Measurements from ENCODE around the gene NDRG3.

NDRG3 gene

GRCh38 chr20:36663031-36663430, 82.9 kb downstream of the NDRG3 start:
- Histone ChIP-seq H3K4me1 (ENCODE audit: control insufficient read depth, low read depth, low read length) (no peaks in the 10 kb centered on the region), H3K4me3 (ENCODE audit: low read length) (no peak overlapping the region), H3K27me3 (ENCODE audit: control insufficient read depth, insufficient read depth, low read length) (no peaks in the 10 kb centered on the region), H3K9me3 (ENCODE audit: control insufficient read depth, low read depth, low read length) (no peaks in the 10 kb centered on the region), H3K36me3 (ENCODE audit: control insufficient read depth, low read depth, low read length) (peaks cover 6% of the 10 kb centered on the region), H3K9ac (ENCODE audit: low read length) (no peak overlapping the region), H3K27ac (ENCODE audit: low read length) (no peak overlapping the region)

GRCh38 chr20:36658300-36658699, 87.6 kb downstream of the NDRG3 start:
- no peak overlapping the region for H3K9ac ChIP-seq (ENCODE audit: low read length)
- no peak overlapping the region for H3K4me3 ChIP-seq (ENCODE audit: low read length)
- no peaks in the 10 kb centered on the region for H3K9me3 ChIP-seq (ENCODE audit: control insufficient read depth, low read depth, low read length)
- no peak overlapping the region for H3K27ac ChIP-seq (ENCODE audit: low read length)
- no peaks in the 10 kb centered on the region for H3K4me1 ChIP-seq (ENCODE audit: control insufficient read depth, low read depth, low read length)
- H3K36me3 ChIP-seq (ENCODE audit: control insufficient read depth, low read depth, low read length) = peaks cover 1% of the 10 kb centered on the region
- H3K27me3 ChIP-seq (ENCODE audit: control insufficient read depth, insufficient read depth, low read length) = no peaks in the 10 kb centered on the region

- Histone ChIP-seq H3K36me3 (ENCODE audit: control insufficient read depth, low read depth, low read length) (peaks cover 5% of the 10 kb centered on the region), H3K4me1 (ENCODE audit: control insufficient read depth, low read depth, low read length) (no peaks in the 10 kb centered on the region), H3K27ac (ENCODE audit: low read length) (no peak overlapping the region), H3K9me3 (ENCODE audit: control insufficient read depth, low read depth, low read length) (no peaks in the 10 kb centered on the region), H3K4me3 (ENCODE audit: low read length) (no peak overlapping the region), H3K9ac (ENCODE audit: low read length) (no peak overlapping the region), H3K27me3 (ENCODE audit: control insufficient read depth, insufficient read depth, low read length) (no peaks in the 10 kb centered on the region)
These were observed 89.2 kb downstream of the NDRG3 start for GRCh38 chr20:36656733-36657132.

GRCh38 chr20:36655004-36655403, 90.9 kb downstream of the NDRG3 start:
- Histone ChIP-seq H3K4me1 (ENCODE audit: control insufficient read depth, low read depth, low read length) (no peaks in the 10 kb centered on the region), H3K9me3 (ENCODE audit: control insufficient read depth, low read depth, low read length) (no peaks in the 10 kb centered on the region), H3K27me3 (ENCODE audit: control insufficient read depth, insufficient read depth, low read length) (no peaks in the 10 kb centered on the region), H3K4me3 (ENCODE audit: low read length) (no peak overlapping the region), H3K27ac (ENCODE audit: low read length) (no peak overlapping the region), H3K9ac (ENCODE audit: low read length) (no peak overlapping the region), H3K36me3 (ENCODE audit: control insufficient read depth, low read depth, low read length) (peaks cover 5% of the 10 kb centered on the region)

- Histone ChIP-seq H3K9me3 (ENCODE audit: control insufficient read depth, low read depth, low read length) (no peaks in the 10 kb centered on the region), H3K9ac (ENCODE audit: low read length) (no peak overlapping the region), H3K4me3 (ENCODE audit: low read length) (no peak overlapping the region), H3K27ac (ENCODE audit: low read length) (no peak overlapping the region), H3K4me1 (ENCODE audit: control insufficient read depth, low read depth, low read length) (no peaks in the 10 kb centered on the region), H3K36me3 (ENCODE audit: control insufficient read depth, low read depth, low read length) (peaks cover 5% of the 10 kb centered on the region), H3K27me3 (ENCODE audit: control insufficient read depth, insufficient read depth, low read length) (no peaks in the 10 kb centered on the region)
These were observed 91.4 kb downstream of the NDRG3 start for GRCh38 chr20:36654506-36654905.

- Histone ChIP-seq H3K9ac (ENCODE audit: low read length) (no peak overlapping the region), H3K27ac (ENCODE audit: low read length) (no peak overlapping the region), H3K4me3 (ENCODE audit: low read length) (no peak overlapping the region), H3K9me3 (ENCODE audit: control insufficient read depth, low read depth, low read length) (no peaks in the 10 kb centered on the region), H3K36me3 (ENCODE audit: control insufficient read depth, low read depth, low read length) (peaks cover 5% of the 10 kb centered on the region), H3K4me1 (ENCODE audit: control insufficient read depth, low read depth, low read length) (no peaks in the 10 kb centered on the region), H3K27me3 (ENCODE audit: control insufficient read depth, insufficient read depth, low read length) (no peaks in the 10 kb centered on the region)
These were observed 92.4 kb downstream of the NDRG3 start for GRCh38 chr20:36653456-36653855.

- no peaks in the 10 kb centered on the region for H3K9me3 ChIP-seq (ENCODE audit: control insufficient read depth, low read depth, low read length)
- H3K27ac ChIP-seq (ENCODE audit: low read length) = no peak overlapping the region
- no peaks in the 10 kb centered on the region for H3K27me3 ChIP-seq (ENCODE audit: control insufficient read depth, insufficient read depth, low read length)
- no peak overlapping the region for H3K4me3 ChIP-seq (ENCODE audit: low read length)
- no peaks in the 10 kb centered on the region for H3K36me3 ChIP-seq (ENCODE audit: control insufficient read depth, low read depth, low read length)
- peaks cover 13% of the 10 kb centered on the region for H3K4me1 ChIP-seq (ENCODE audit: control insufficient read depth, low read depth, low read length)
- H3K9ac ChIP-seq (ENCODE audit: low read length) = no peak overlapping the region
These were observed 98.4 kb downstream of the NDRG3 start for GRCh38 chr20:36647196-36648121.

GRCh38 chr20:36646678-36647077, 99.2 kb downstream of the NDRG3 start:
- Histone ChIP-seq H3K36me3 (ENCODE audit: control insufficient read depth, low read depth, low read length) (no peaks in the 10 kb centered on the region), H3K9ac (ENCODE audit: low read length) (no peak overlapping the region), H3K4me3 (ENCODE audit: low read length) (no peak overlapping the region), H3K27ac (ENCODE audit: low read length) (no peak overlapping the region), H3K27me3 (ENCODE audit: control insufficient read depth, insufficient read depth, low read length) (no peaks in the 10 kb centered on the region), H3K4me1 (ENCODE audit: control insufficient read depth, low read depth, low read length) (peaks cover 13% of the 10 kb centered on the region), H3K9me3 (ENCODE audit: control insufficient read depth, low read depth, low read length) (no peaks in the 10 kb centered on the region)

GRCh38 chr20:36645998-36646397, 99.9 kb downstream of the NDRG3 start, which contains the start of gene SLA2:
TSS of gene SLA2 (minus strand) at chr20:36646196. CDS start at chr20:36641335, 4,861 bp downstream.
- H3K9ac ChIP-seq (ENCODE audit: low read length) = no peak within 1 kb of the TSS
- H3K9me3 ChIP-seq (ENCODE audit: control insufficient read depth, low read depth, low read length) = no peaks in the 10 kb centered on the region
- no peaks in the 10 kb centered on the region for H3K36me3 ChIP-seq (ENCODE audit: control insufficient read depth, low read depth, low read length)
- H3K4me3 ChIP-seq (ENCODE audit: low read length) = no peak within 1 kb of the TSS
- H3K27me3 ChIP-seq (ENCODE audit: control insufficient read depth, insufficient read depth, low read length) = no peaks in the 10 kb centered on the region
- peaks cover 13% of the 10 kb centered on the region for H3K4me1 ChIP-seq (ENCODE audit: control insufficient read depth, low read depth, low read length)
- no peak within 1 kb of the TSS for H3K27ac ChIP-seq (ENCODE audit: low read length)

- peaks cover 13% of the 10 kb centered on the region for H3K4me1 ChIP-seq (ENCODE audit: control insufficient read depth, low read depth, low read length)
- H3K4me3 ChIP-seq (ENCODE audit: low read length) = no peak overlapping the region
- H3K36me3 ChIP-seq (ENCODE audit: control insufficient read depth, low read depth, low read length) = no peaks in the 10 kb centered on the region
- H3K9ac ChIP-seq (ENCODE audit: low read length) = no peak overlapping the region
- H3K27ac ChIP-seq (ENCODE audit: low read length) = no peak overlapping the region
- H3K27me3 ChIP-seq (ENCODE audit: control insufficient read depth, insufficient read depth, low read length) = no peaks in the 10 kb centered on the region
- H3K9me3 ChIP-seq (ENCODE audit: control insufficient read depth, low read depth, low read length) = no peaks in the 10 kb centered on the region
These were observed 100.5 kb downstream of the NDRG3 start for GRCh38 chr20:36645353-36645752.

- H3K4me1 ChIP-seq (ENCODE audit: control insufficient read depth, low read depth, low read length) = peaks cover 13% of the 10 kb centered on the region
- H3K9ac ChIP-seq (ENCODE audit: low read length) = no peak overlapping the region
- H3K27me3 ChIP-seq (ENCODE audit: control insufficient read depth, insufficient read depth, low read length) = no peaks in the 10 kb centered on the region
- H3K4me3 ChIP-seq (ENCODE audit: low read length) = no peak overlapping the region
- H3K27ac ChIP-seq (ENCODE audit: low read length) = no peak overlapping the region
- H3K36me3 ChIP-seq (ENCODE audit: control insufficient read depth, low read depth, low read length) = no peaks in the 10 kb centered on the region
- no peaks in the 10 kb centered on the region for H3K9me3 ChIP-seq (ENCODE audit: control insufficient read depth, low read depth, low read length)
These were observed 101.2 kb downstream of the NDRG3 start for GRCh38 chr20:36644706-36645095.

Data from iPS-18a (cell line).